HCT116 (cell line): ENCODE measurements around the gene ARSB. TPM values are rescaled to one million over a fixed set of nuclear protein-coding genes. Genes with fewer than 3 reads are reported as not detected.

Experiments used
- ATAC-seq: fragments of 200-7000 bp; cut with Tn5 transposase; 2 replicates; pipeline ENCODE4 v1.9.1; 2020; ENCODE audit warnings: mild to moderate bottlenecking, moderate library complexity
- BruUV-seq: library from RNA; stranded (reverse); fragments of 400-500 nt; replicated peaks from 2 replicates; lab custom pipeline; 2021; lab: Mats Ljungman, UMichigan
- CTCF ChIA-PET: fragments of 300-600 bp; sonication (Branson Sonifier 250); formaldehyde crosslinking; loops from one replicate; lab custom pipeline; 2021; ENCODE audit warnings: antibody characterized with exemption; lab: Charles Lee
- POLR2A ChIA-PET: fragments of 300-600, 350-600 bp; sonication (Branson Sonifier 250); formaldehyde crosslinking; loops from one replicate; lab custom pipeline; 2021; ENCODE audit warnings: antibody characterized with exemption; lab: Charles Lee
- RAD21 ChIA-PET, 2 experiments: fragments of 300-600 bp; sonication (Branson Sonifier 250); formaldehyde crosslinking; loops; one replicate each; lab custom pipeline; 2023; ENCODE audit warnings: low total read pairs in 2 of 2; ENCODE audit not compliant: uncharacterized antibody in 2 of 2, unreplicated experiment in 2 of 2, low non-redundant PET in 1 of 2; lab: Charles Lee
- DNase-seq: peaks from one replicate; pipeline ENCODE4 v3.0.0-alpha.2; 2010; ENCODE audit warnings: low read depth, low spot score
- H2AFZ ChIP-seq: fragments of 200-600 bp; shearing (Covaris generic), sonication (generic); 2 replicates; pipeline ENCODE4 v1.6.1; 2017; ENCODE audit warnings: low read depth, mixed run types, mixed read lengths, antibody characterized with exemption, low read length; ENCODE audit not compliant: poor library complexity, severe bottlenecking
- H3K27ac ChIP-seq: 2 replicates; pipeline ENCODE4 v1.5.1; 2012; ENCODE audit warnings: low read depth, low read length
- H3K27me3 ChIP-seq: fragments of 200-600 bp; sonication (generic); 2 replicates; pipeline ENCODE4 v1.6.1; 2016; ENCODE audit warnings: mixed run types, low read length, mixed read lengths; ENCODE audit not compliant: insufficient read depth
- H3K36me3 ChIP-seq, 2 experiments: fragments of 200-500 bp in 1 of 2; fragments of 200-600 bp in 1 of 2; sonication (Bioruptor generic) in 1 of 2; sonication (generic) in 1 of 2; 2 replicates each; pipeline versions ENCODE4 v1.5.1 to v1.6.1; 2014 to 2016; ENCODE audit warnings: low read length in 2 of 2, inconsistent platforms in 1 of 2, mixed read lengths in 1 of 2, mixed run types in 1 of 2; ENCODE audit not compliant: insufficient read depth in 2 of 2, control insufficient read depth in 1 of 2
- H3K4me1 ChIP-seq, 2 experiments: fragments of 200-600 bp in 1 of 2; sonication (generic) in 1 of 2; 2 replicates each; pipeline versions ENCODE4 v1.5.1 to v1.6.1; 2012 to 2017; ENCODE audit warnings: low read length in 2 of 2, inconsistent platforms in 1 of 2, mild to moderate bottlenecking in 1 of 2, mixed read lengths in 1 of 2, mixed run types in 1 of 2, moderate library complexity in 1 of 2; ENCODE audit not compliant: insufficient read depth in 2 of 2, control insufficient read depth in 1 of 2
- H3K4me2 ChIP-seq: fragments of 200-600 bp; sonication (generic); 2 replicates; pipeline ENCODE4 v1.6.1; 2017; ENCODE audit warnings: mixed run types, low read length, mixed read lengths
- H3K4me3 ChIP-seq, 2 experiments: fragments of 200-600 bp in 1 of 2; sonication (generic) in 1 of 2; replicated peaks in 1 of 2; 2 replicates each; pipeline ENCODE4 v1.5.1; 2011 to 2016; ENCODE audit warnings: low read length in 2 of 2, control low read depth in 1 of 2, low read depth in 1 of 2, mild to moderate bottlenecking in 1 of 2, mixed read lengths in 1 of 2, mixed run types in 1 of 2
- H3K79me2 ChIP-seq: fragments of 200-600 bp; sonication (generic); 2 replicates; pipeline ENCODE4 v1.6.1; 2017; ENCODE audit warnings: mild to moderate bottlenecking, mixed run types, low read length, moderate library complexity, mixed read lengths; ENCODE audit not compliant: insufficient read depth
- H3K9ac ChIP-seq: fragments of 200-600 bp; sonication (generic); 2 replicates; pipeline ENCODE4 v1.6.1; 2016; ENCODE audit warnings: low read length, mixed read lengths
- H3K9me2 ChIP-seq: fragments of 200-600 bp; sonication (generic), shearing (Covaris generic); 2 replicates; pipeline ENCODE4 v1.6.1; 2017; ENCODE audit warnings: mixed run types, mild to moderate bottlenecking, moderate library complexity; ENCODE audit not compliant: insufficient read depth
- H3K9me3 ChIP-seq, 2 experiments: fragments of 200-500 bp in 1 of 2; fragments of 200-600 bp in 1 of 2; sonication (Bioruptor generic) in 1 of 2; sonication (generic) in 1 of 2; 2 replicates each; pipeline ENCODE4 v1.6.1; 2014 to 2017; ENCODE audit warnings: low read length in 2 of 2, mixed read lengths in 2 of 2, inconsistent platforms in 1 of 2, low read depth in 1 of 2, mild to moderate bottlenecking in 1 of 2, mixed run types in 1 of 2, moderate library complexity in 1 of 2; ENCODE audit not compliant: control insufficient read depth in 1 of 2, insufficient read depth in 1 of 2
- H4K20me1 ChIP-seq: fragments of 200-600 bp; sonication (generic), shearing (Covaris generic); 2 replicates; pipeline ENCODE4 v1.6.1; 2017; ENCODE audit warnings: mixed run types, mild to moderate bottlenecking, moderate library complexity; ENCODE audit not compliant: insufficient read depth
- CBX3 ChIP-seq: IDR thresholded peaks from 2 replicates; pipeline ENCODE4 v1.6.1; 2012; ENCODE audit warnings: low read depth
- CEBPB ChIP-seq: IDR thresholded peaks from 2 replicates; pipeline ENCODE4 v1.6.1; 2012; ENCODE audit warnings: low read depth
- EGR1 ChIP-seq: IDR thresholded peaks from 2 replicates; pipeline ENCODE4 v1.6.1; 2012; ENCODE audit warnings: low read depth
- ELF1 ChIP-seq: IDR thresholded peaks from 2 replicates; pipeline ENCODE4 v1.6.1; 2012; ENCODE audit warnings: low read depth, borderline replicate concordance
- EZH2phosphoT487 ChIP-seq: fragments of 200-600 bp; IDR thresholded peaks from 2 replicates; pipeline ENCODE4 v1.6.1; 2018; ENCODE audit warnings: antibody characterized with exemption, borderline replicate concordance
- FOSL1 ChIP-seq: IDR thresholded peaks from 2 replicates; pipeline ENCODE4 v1.6.1; 2012; ENCODE audit warnings: low read depth
- JUND ChIP-seq: IDR thresholded peaks from 2 replicates; pipeline ENCODE4 v1.6.1; 2012
- POLR2AphosphoS5 ChIP-seq: IDR thresholded peaks from 2 replicates; pipeline ENCODE4 v1.6.1; 2011; ENCODE audit warnings: mild to moderate bottlenecking, low read depth, low read length, moderate library complexity
- REST ChIP-seq: IDR thresholded peaks from 2 replicates; pipeline ENCODE4 v1.6.1; 2012; ENCODE audit warnings: low read depth
- SP1 ChIP-seq: IDR thresholded peaks from 2 replicates; pipeline ENCODE4 v1.6.1; 2012; ENCODE audit warnings: low read depth
- TCF7L2 ChIP-seq: IDR thresholded peaks from 2 replicates; pipeline ENCODE4 v1.7.0; 2011; ENCODE audit warnings: borderline replicate concordance, inconsistent platforms; ENCODE audit not compliant: insufficient read depth, insufficient read length; ENCODE audit errors: extremely low read depth
- YY1 ChIP-seq: IDR thresholded peaks from 2 replicates; pipeline ENCODE4 v1.6.1; 2011; ENCODE audit warnings: low read length, low read depth, moderate library complexity, mild to moderate bottlenecking; ENCODE audit not compliant: insufficient replicate concordance; ENCODE audit errors: extremely low read depth
- ZFX ChIP-seq: fragments of 450-650 bp; IDR thresholded peaks from 2 replicates; pipeline ENCODE4 v1.6.1; 2017
- ZNF274 ChIP-seq: fragments of 200-500 bp; sonication (Bioruptor generic); IDR thresholded peaks from 2 replicates; pipeline ENCODE4 v1.6.1; 2014; ENCODE audit warnings: mild to moderate bottlenecking, low read depth, low read length, inconsistent platforms
- intact Hi-C: fragments of 100-400 bp; cut with micrococcal nuclease; formaldehyde crosslinking; loops from 2 replicates; pipeline ENCODE4 v1.10.0; 2022
- total RNA-seq: library from RNA; stranded (reverse); gene quantifications from one replicate; pipeline ENCODE4 v1.2.1, GENCODE V29; 2021; ENCODE audit not compliant: unreplicated experiment

ARSB gene
- total RNA-seq, 1 experiment from 2014 or later, result 4.8 TPM

GRCh38 chr5:78744951-78745534, 240.1 kb downstream of the ARSB start:
- H2AFZ ChIP-seq, result no peak overlapping the region
- intact Hi-C loops, result no loop called here
- TF ChIP-seq ZFX (no peak), EZH2phosphoT487 (no peak), REST (no peak), JUND (no peak), TCF7L2 (no peak)
- H3K4me2 ChIP-seq, result no peak overlapping the region
- no peak for DNase-seq
- no peak overlapping the region for H3K27ac ChIP-seq
- H4K20me1 ChIP-seq, result no peaks in the 10 kb centered on the region
- no peaks in the 10 kb centered on the region for H3K36me3 ChIP-seq
- H3K9me3 ChIP-seq, result no peaks in the 10 kb centered on the region
- RAD21 ChIA-PET, result no interaction called here
- no peaks in the 10 kb centered on the region for H3K79me2 ChIP-seq
- H3K4me1 ChIP-seq, result no peaks in the 10 kb centered on the region
- no peak for ATAC-seq
- H3K9ac ChIP-seq, result no peak overlapping the region
- H3K9me2 ChIP-seq, result no peaks in the 10 kb centered on the region
- POLR2A ChIA-PET, result no interaction called here
- no peaks in the 10 kb centered on the region for H3K27me3 ChIP-seq
- CTCF ChIA-PET, result no interaction called here
- BruUV-seq, result no TSS peak
- no peak overlapping the region for H3K4me3 ChIP-seq

- TF ChIP-seq REST (no peak), EGR1 (no peak), SP1 (no peak), POLR2AphosphoS5 (no peak), FOSL1 (no peak), ZNF274 (no peak), CBX3 (no peak), CEBPB (no peak), TCF7L2 (no peak), YY1 (no peak), ELF1 (no peak)
- H3K9ac ChIP-seq, result no peak overlapping the region
- no peaks in the 10 kb centered on the region for H4K20me1 ChIP-seq
- intact Hi-C loops, result no loop called here
- no peaks in the 10 kb centered on the region for H3K9me3 ChIP-seq
- ATAC-seq (no peak), DNase-seq (no peak)
- ChIA-PET POLR2A (no interaction called here), CTCF (no interaction called here), RAD21 (no interaction called here)
- no TSS peak for BruUV-seq
- H3K4me3 ChIP-seq, result no peak overlapping the region
- no peaks in the 10 kb centered on the region for H3K36me3 ChIP-seq
- H3K4me1 ChIP-seq, result peaks cover 0 to 4% of the 10 kb centered on the region in 2 experiments; a peak in 1 of 4 replicates
- H3K27me3 ChIP-seq, result no peaks in the 10 kb centered on the region
- H3K27ac ChIP-seq, result no peak overlapping the region
- H3K4me2 ChIP-seq, result no peak overlapping the region
- H3K79me2 ChIP-seq, result no peaks in the 10 kb centered on the region
- peak overlapping the region; percentile 26 for H2AFZ ChIP-seq
- no peaks in the 10 kb centered on the region for H3K9me2 ChIP-seq
Observed at GRCh38 chr5:78741019-78741418, 244.1 kb downstream of the ARSB start.
